ENCODE measurements around the gene TRIOBP.

GRCh38 chr22:37728620-37729019 lies 31.8 kb downstream of the TRIOBP start:
- no peak for TF ChIP-seq POLR2A (IDR thresholded peaks at IDR 0.05; ENCODE audit: low read depth, low read length)
- no peak for TF ChIP-seq TAF1 (IDR thresholded peaks at IDR 0.05; ENCODE audit: low read depth, low read length)
